Upper lobe of right lung (tissue), 1 donor: ENCODE results near the gene CSF1R. TPM values are rescaled to one million over a fixed set of nuclear protein-coding genes. Genes with fewer than 3 reads are reported as not detected.
A peak's percentile ranks its signal among the peaks of the same experiment; 100 is the strongest.

Experiments used
- ATAC-seq: fragments of 200-7000 bp; cut with Tn5 transposase; one replicate; pipeline ENCODE4 v1.9.1; 2020; ENCODE audit warnings: mild to moderate bottlenecking, moderate library complexity
- DNase-seq: peaks from one replicate; pipeline ENCODE4 v3.0.0-alpha.2; 2020
- H3K27ac ChIP-seq: fragments of 200-600 bp; one replicate; pipeline ENCODE4 v1.8.0; 2022
- H3K27me3 ChIP-seq: fragments of 200-600 bp; one replicate; pipeline ENCODE4 v1.8.0; 2022; ENCODE audit warnings: mild to moderate bottlenecking
- H3K36me3 ChIP-seq: fragments of 200-600 bp; one replicate; pipeline ENCODE4 v1.8.0; 2022
- H3K4me1 ChIP-seq: fragments of 200-600 bp; one replicate; pipeline ENCODE4 v1.8.0; 2022
- H3K4me3 ChIP-seq: fragments of 200-600 bp; one replicate; pipeline ENCODE4 v1.8.0; 2022; ENCODE audit warnings: mild to moderate bottlenecking
- H3K9me3 ChIP-seq: fragments of 200-600 bp; one replicate; pipeline ENCODE4 v1.8.0; 2022
- CTCF ChIP-seq: fragments of 200-600 bp; IDR thresholded peaks from one replicate; pipeline ENCODE4 v1.8.0; 2022; ENCODE audit warnings: antibody characterized with exemption
- intact Hi-C: fragments of 100-400 bp; cut with DNase I; formaldehyde crosslinking; loops from one replicate; pipeline ENCODE4 v1.11.0; 2022
- long read RNA-seq: library from polyadenylated mRNA; unstranded; transcript quantifications from one replicate; pipeline ENCODE4 v2.0.0, GENCODE V29; 2021
- total RNA-seq: library from RNA; stranded (reverse); fragmentation: NEBNext Ultra II Directional; extraction: Animal tissue kit (Norgen Biotek cat#: 25700); gene quantifications from one replicate; pipeline ENCODE4 v1.2.1, GENCODE V29; 2021
- donor health status: DM: no; HTN: yes; CAD: no; lungs with severe emphysema.

The CSF1R gene
- 48.7 TPM for total RNA-seq
- long read RNA-seq, partial matches to known transcripts, result 93 of 109 reads
- long read RNA-seq, other reads (novel, unspliced or antisense), result 16 of 109 reads

GRCh38 chr5:150085950-150086715 is at the start of gene CSF1R:
TSS of gene CSF1R (minus strand) at chr5:150086554. CDS start at chr5:150086427, 127 bp downstream.
- Histone ChIP-seq H3K27ac (no peak within 1 kb of the TSS), H3K9me3 (no peaks in the 10 kb centered on the region), H3K4me1 (peaks cover 10% of the 10 kb centered on the region), H3K27me3 (peaks cover 11% of the 10 kb centered on the region), H3K36me3 (no peaks in the 10 kb centered on the region), H3K4me3 (peak within 1 kb of the TSS; percentile 38)
- intact Hi-C loops, result no loop called here
- peak; percentile 65 for DNase-seq
- no peak for TF ChIP-seq CTCF
- ATAC-seq, result peak; percentile 59

- DNase-seq, result no peak
- H3K4me1 ChIP-seq, result peaks cover 42% of the 10 kb centered on the region
- H3K4me3 ChIP-seq, result no peak overlapping the region
- no peak for TF ChIP-seq CTCF
- intact Hi-C loops, result no loop called here
- no peak for ATAC-seq
- no peaks in the 10 kb centered on the region for H3K36me3 ChIP-seq
- H3K27ac ChIP-seq, result peak overlapping the region; percentile 70
- H3K9me3 ChIP-seq, result no peaks in the 10 kb centered on the region
- no peaks in the 10 kb centered on the region for H3K27me3 ChIP-seq
Observed at GRCh38 chr5:150135557-150136304, 49.4 kb upstream of the CSF1R start.

- H3K4me1 ChIP-seq, result peaks cover 45% of the 10 kb centered on the region
- H3K27ac ChIP-seq, result no peak overlapping the region
- H3K4me3 ChIP-seq, result no peak overlapping the region
- no peak for ATAC-seq
- no peak for TF ChIP-seq CTCF
- intact Hi-C loops, result no loop called here
- H3K27me3 ChIP-seq, result no peaks in the 10 kb centered on the region
- no peak for DNase-seq
- no peaks in the 10 kb centered on the region for H3K9me3 ChIP-seq
- H3K36me3 ChIP-seq, result peaks cover 4% of the 10 kb centered on the region
Observed at GRCh38 chr5:150134198-150134588, 47.8 kb upstream of the CSF1R start.

GRCh38 chr5:150133581-150134197 is 47.3 kb upstream of the CSF1R start:
- DNase-seq (no peak), ATAC-seq (no peak)
- H3K36me3 ChIP-seq, result peaks cover 9% of the 10 kb centered on the region
- no peaks in the 10 kb centered on the region for H3K27me3 ChIP-seq
- intact Hi-C loops, result no loop called here
- H3K4me1 ChIP-seq, result peaks cover 40% of the 10 kb centered on the region
- H3K27ac ChIP-seq, result no peak overlapping the region
- no peak overlapping the region for H3K4me3 ChIP-seq
- H3K9me3 ChIP-seq, result no peaks in the 10 kb centered on the region
- no peak for TF ChIP-seq CTCF

GRCh38 chr5:150132740-150133139 is 46.4 kb upstream of the CSF1R start:
- H3K27ac ChIP-seq, result no peak overlapping the region
- H3K27me3 ChIP-seq, result no peaks in the 10 kb centered on the region
- no peak for TF ChIP-seq CTCF
- peaks cover 16% of the 10 kb centered on the region for H3K36me3 ChIP-seq
- peaks cover 31% of the 10 kb centered on the region for H3K4me1 ChIP-seq
- intact Hi-C loops, result no loop called here
- H3K9me3 ChIP-seq, result no peaks in the 10 kb centered on the region
- DNase-seq, result no peak
- H3K4me3 ChIP-seq, result no peak overlapping the region
- no peak for ATAC-seq
